ENCODE data around the gene NFATC2.

Gene NFATC2

GRCh38 chr20:51423810-51424209 is 118.7 kb downstream of the NFATC2 start:
- no peak overlapping the region for H4K8ac ChIP-seq (ENCODE audit: low read depth, low read length)
- no peak overlapping the region for H3K56ac ChIP-seq (ENCODE audit: low read length)
- no peak overlapping the region for H2BK120ac ChIP-seq (ENCODE audit: low read depth, low read length)
- peak; percentile 88 for DNase-seq
- H2BK15ac ChIP-seq (replicated peaks; ENCODE audit: low read depth), result no peak overlapping the region
- H3K79me1 ChIP-seq (ENCODE audit: low read length), result no peaks in the 10 kb centered on the region
- no peak overlapping the region for H3K18ac ChIP-seq (ENCODE audit: low read length)
- no peak overlapping the region for H2BK5ac ChIP-seq (ENCODE audit: low read length)
- no peak overlapping the region for H3K4me3 ChIP-seq (ENCODE audit: low read length)
- no peak overlapping the region for H2AK5ac ChIP-seq (ENCODE audit: low read length)
- H4K5ac ChIP-seq (ENCODE audit: low read length), result no peak overlapping the region
- H3K27ac ChIP-seq (ENCODE audit: low read depth, low read length), result no peak overlapping the region
- WGBS (ENCODE audit: extremely low coverage, insufficient coverage, low lambda C conversion rate), result no CpG with 5 or more reads among the region's 7 CpGs
- no peak overlapping the region for H3K23ac ChIP-seq (ENCODE audit: low read length)
- no peaks in the 10 kb centered on the region for H3K79me2 ChIP-seq (ENCODE audit: control insufficient read depth, insufficient read depth, low read length)
- no peaks in the 10 kb centered on the region for H3K36me3 ChIP-seq (ENCODE audit: control insufficient read depth, insufficient read depth, low read length)
- no peaks in the 10 kb centered on the region for H3K27me3 ChIP-seq (ENCODE audit: insufficient read depth, low read length, poor library complexity)
- no peak overlapping the region for H3K9ac ChIP-seq (ENCODE audit: low read length)
- peaks cover 6% of the 10 kb centered on the region for H3K4me1 ChIP-seq (ENCODE audit: control insufficient read depth, low read depth, low read length)
- no peak overlapping the region for H3K4me2 ChIP-seq (ENCODE audit: low read length)
- H3K4ac ChIP-seq (ENCODE audit: low read depth, low read length), result no peak overlapping the region

- no peak overlapping the region for H3K4ac ChIP-seq (ENCODE audit: low read depth, low read length)
- no peak overlapping the region for H3K4me2 ChIP-seq (ENCODE audit: low read length)
- H3K4me3 ChIP-seq (ENCODE audit: low read length), result no peak overlapping the region
- H3K56ac ChIP-seq (ENCODE audit: low read length), result no peak overlapping the region
- no CpG with 5 or more reads among the region's 1 CpG for WGBS (ENCODE audit: extremely low coverage, insufficient coverage, low lambda C conversion rate)
- H2BK120ac ChIP-seq (ENCODE audit: low read depth, low read length), result no peak overlapping the region
- peaks cover 6% of the 10 kb centered on the region for H3K4me1 ChIP-seq (ENCODE audit: control insufficient read depth, low read depth, low read length)
- H4K5ac ChIP-seq (ENCODE audit: low read length), result no peak overlapping the region
- H3K9ac ChIP-seq (ENCODE audit: low read length), result no peak overlapping the region
- H3K79me1 ChIP-seq (ENCODE audit: low read length), result no peaks in the 10 kb centered on the region
- no peak overlapping the region for H3K27ac ChIP-seq (ENCODE audit: low read depth, low read length)
- H2BK5ac ChIP-seq (ENCODE audit: low read length), result no peak overlapping the region
- no peak overlapping the region for H3K18ac ChIP-seq (ENCODE audit: low read length)
- no peak overlapping the region for H3K23ac ChIP-seq (ENCODE audit: low read length)
- no peak overlapping the region for H2AK5ac ChIP-seq (ENCODE audit: low read length)
- DNase-seq, result no peak
- H3K27me3 ChIP-seq (ENCODE audit: insufficient read depth, low read length, poor library complexity), result no peaks in the 10 kb centered on the region
- H2BK15ac ChIP-seq (replicated peaks; ENCODE audit: low read depth), result no peak overlapping the region
- no peaks in the 10 kb centered on the region for H3K36me3 ChIP-seq (ENCODE audit: control insufficient read depth, insufficient read depth, low read length)
- H4K8ac ChIP-seq (ENCODE audit: low read depth, low read length), result no peak overlapping the region
- no peaks in the 10 kb centered on the region for H3K79me2 ChIP-seq (ENCODE audit: control insufficient read depth, insufficient read depth, low read length)
Observed at GRCh38 chr20:51423290-51423667, 119.2 kb downstream of the NFATC2 start.

- H2AK5ac ChIP-seq (ENCODE audit: low read length), result no peak overlapping the region
- whole genome bisulfite sequencing (ENCODE audit: extremely low coverage, insufficient coverage, low lambda C conversion rate), result no CpG with 5 or more reads among the region's 4 CpGs
- peaks cover 5% of the 10 kb centered on the region for H3K4me1 ChIP-seq (ENCODE audit: control insufficient read depth, low read depth, low read length)
- no peak overlapping the region for H2BK5ac ChIP-seq (ENCODE audit: low read length)
- no peaks in the 10 kb centered on the region for H3K79me2 ChIP-seq (ENCODE audit: control insufficient read depth, insufficient read depth, low read length)
- no peak overlapping the region for H4K5ac ChIP-seq (ENCODE audit: low read length)
- H3K4ac ChIP-seq (ENCODE audit: low read depth, low read length), result no peak overlapping the region
- no peak overlapping the region for H3K4me3 ChIP-seq (ENCODE audit: low read length)
- no peak overlapping the region for H2BK15ac ChIP-seq (replicated peaks; ENCODE audit: low read depth)
- no peak overlapping the region for H2BK120ac ChIP-seq (ENCODE audit: low read depth, low read length)
- no peak overlapping the region for H3K18ac ChIP-seq (ENCODE audit: low read length)
- H4K8ac ChIP-seq (ENCODE audit: low read depth, low read length), result no peak overlapping the region
- H3K9ac ChIP-seq (ENCODE audit: low read length), result no peak overlapping the region
- H3K27me3 ChIP-seq (ENCODE audit: insufficient read depth, low read length, poor library complexity), result no peaks in the 10 kb centered on the region
- H3K36me3 ChIP-seq (ENCODE audit: control insufficient read depth, insufficient read depth, low read length), result no peaks in the 10 kb centered on the region
- no peak overlapping the region for H3K27ac ChIP-seq (ENCODE audit: low read depth, low read length)
- no peak for DNase-seq
- no peak overlapping the region for H3K23ac ChIP-seq (ENCODE audit: low read length)
- no peaks in the 10 kb centered on the region for H3K79me1 ChIP-seq (ENCODE audit: low read length)
- H3K4me2 ChIP-seq (ENCODE audit: low read length), result no peak overlapping the region
- no peak overlapping the region for H3K56ac ChIP-seq (ENCODE audit: low read length)
Observed at GRCh38 chr20:51422514-51423289, 119.8 kb downstream of the NFATC2 start.

- peaks cover 5% of the 10 kb centered on the region for H3K4me1 ChIP-seq (ENCODE audit: control insufficient read depth, low read depth, low read length)
- H3K27me3 ChIP-seq (ENCODE audit: insufficient read depth, low read length, poor library complexity), result no peaks in the 10 kb centered on the region
- H3K4me2 ChIP-seq (ENCODE audit: low read length), result no peak overlapping the region
- no peak overlapping the region for H3K56ac ChIP-seq (ENCODE audit: low read length)
- no peak overlapping the region for H3K18ac ChIP-seq (ENCODE audit: low read length)
- no peak overlapping the region for H4K5ac ChIP-seq (ENCODE audit: low read length)
- no peak overlapping the region for H3K4me3 ChIP-seq (ENCODE audit: low read length)
- no peak overlapping the region for H2BK15ac ChIP-seq (replicated peaks; ENCODE audit: low read depth)
- no peak overlapping the region for H2BK120ac ChIP-seq (ENCODE audit: low read depth, low read length)
- no peak overlapping the region for H3K27ac ChIP-seq (ENCODE audit: low read depth, low read length)
- H3K9ac ChIP-seq (ENCODE audit: low read length), result no peak overlapping the region
- no peak overlapping the region for H2BK5ac ChIP-seq (ENCODE audit: low read length)
- no peaks in the 10 kb centered on the region for H3K79me1 ChIP-seq (ENCODE audit: low read length)
- no peak overlapping the region for H3K4ac ChIP-seq (ENCODE audit: low read depth, low read length)
- H3K23ac ChIP-seq (ENCODE audit: low read length), result no peak overlapping the region
- H3K79me2 ChIP-seq (ENCODE audit: control insufficient read depth, insufficient read depth, low read length), result no peaks in the 10 kb centered on the region
- H2AK5ac ChIP-seq (ENCODE audit: low read length), result no peak overlapping the region
- WGBS (ENCODE audit: extremely low coverage, insufficient coverage, low lambda C conversion rate), result no CpG with 5 or more reads among the region's 3 CpGs
- no peaks in the 10 kb centered on the region for H3K36me3 ChIP-seq (ENCODE audit: control insufficient read depth, insufficient read depth, low read length)
- H4K8ac ChIP-seq (ENCODE audit: low read depth, low read length), result no peak overlapping the region
- DNase-seq, result no peak
Observed at GRCh38 chr20:51420805-51421204, 121.7 kb downstream of the NFATC2 start.

- H3K4me1 ChIP-seq (ENCODE audit: control insufficient read depth, low read depth, low read length), result peaks cover 5% of the 10 kb centered on the region
- no peak overlapping the region for H4K8ac ChIP-seq (ENCODE audit: low read depth, low read length)
- no peak overlapping the region for H3K56ac ChIP-seq (ENCODE audit: low read length)
- no peak overlapping the region for H3K27ac ChIP-seq (ENCODE audit: low read depth, low read length)
- H4K5ac ChIP-seq (ENCODE audit: low read length), result no peak overlapping the region
- no peak overlapping the region for H2BK15ac ChIP-seq (replicated peaks; ENCODE audit: low read depth)
- H3K27me3 ChIP-seq (ENCODE audit: insufficient read depth, low read length, poor library complexity), result no peaks in the 10 kb centered on the region
- H3K18ac ChIP-seq (ENCODE audit: low read length), result no peak overlapping the region
- H3K4me3 ChIP-seq (ENCODE audit: low read length), result no peak overlapping the region
- WGBS (ENCODE audit: extremely low coverage, insufficient coverage, low lambda C conversion rate), result no CpG with 5 or more reads among the region's 1 CpG
- H3K79me1 ChIP-seq (ENCODE audit: low read length), result no peaks in the 10 kb centered on the region
- H3K36me3 ChIP-seq (ENCODE audit: control insufficient read depth, insufficient read depth, low read length), result no peaks in the 10 kb centered on the region
- no peak overlapping the region for H2BK5ac ChIP-seq (ENCODE audit: low read length)
- H3K23ac ChIP-seq (ENCODE audit: low read length), result no peak overlapping the region
- no peak overlapping the region for H3K4ac ChIP-seq (ENCODE audit: low read depth, low read length)
- H3K9ac ChIP-seq (ENCODE audit: low read length), result no peak overlapping the region
- DNase-seq, result no peak
- no peak overlapping the region for H3K4me2 ChIP-seq (ENCODE audit: low read length)
- H3K79me2 ChIP-seq (ENCODE audit: control insufficient read depth, insufficient read depth, low read length), result no peaks in the 10 kb centered on the region
- no peak overlapping the region for H2BK120ac ChIP-seq (ENCODE audit: low read depth, low read length)
- H2AK5ac ChIP-seq (ENCODE audit: low read length), result no peak overlapping the region
Observed at GRCh38 chr20:51420111-51420510, 122.4 kb downstream of the NFATC2 start.

- H3K27me3 ChIP-seq (ENCODE audit: insufficient read depth, low read length, poor library complexity), result no peaks in the 10 kb centered on the region
- no peak overlapping the region for H2AK5ac ChIP-seq (ENCODE audit: low read length)
- H2BK5ac ChIP-seq (ENCODE audit: low read length), result no peak overlapping the region
- no peak overlapping the region for H2BK120ac ChIP-seq (ENCODE audit: low read depth, low read length)
- H3K27ac ChIP-seq (ENCODE audit: low read depth, low read length), result no peak overlapping the region
- DNase-seq, result no peak
- H4K5ac ChIP-seq (ENCODE audit: low read length), result no peak overlapping the region
- no peaks in the 10 kb centered on the region for H3K79me1 ChIP-seq (ENCODE audit: low read length)
- no peaks in the 10 kb centered on the region for H3K36me3 ChIP-seq (ENCODE audit: control insufficient read depth, insufficient read depth, low read length)
- no CpG with 5 or more reads among the region's 4 CpGs for WGBS (ENCODE audit: extremely low coverage, insufficient coverage, low lambda C conversion rate)
- no peak overlapping the region for H3K18ac ChIP-seq (ENCODE audit: low read length)
- H3K79me2 ChIP-seq (ENCODE audit: control insufficient read depth, insufficient read depth, low read length), result no peaks in the 10 kb centered on the region
- no peak overlapping the region for H3K4me3 ChIP-seq (ENCODE audit: low read length)
- no peak overlapping the region for H3K4me2 ChIP-seq (ENCODE audit: low read length)
- no peak overlapping the region for H3K9ac ChIP-seq (ENCODE audit: low read length)
- H2BK15ac ChIP-seq (replicated peaks; ENCODE audit: low read depth), result no peak overlapping the region
- peaks cover 5% of the 10 kb centered on the region for H3K4me1 ChIP-seq (ENCODE audit: control insufficient read depth, low read depth, low read length)
- no peak overlapping the region for H4K8ac ChIP-seq (ENCODE audit: low read depth, low read length)
- no peak overlapping the region for H3K23ac ChIP-seq (ENCODE audit: low read length)
- H3K56ac ChIP-seq (ENCODE audit: low read length), result no peak overlapping the region
- no peak overlapping the region for H3K4ac ChIP-seq (ENCODE audit: low read depth, low read length)
Observed at GRCh38 chr20:51419646-51420045, 122.9 kb downstream of the NFATC2 start.
